HepG2 (cell line): ENCODE results near the gene BCL2L13. TPM values are rescaled to one million over a fixed set of nuclear protein-coding genes. Genes with fewer than 3 reads are reported as not detected.

Experiments used
- ATAC-seq: fragments of 200-7000 bp; cut with Tn5 transposase; 3 replicates; pipeline ENCODE4 v1.9.1; 2020; ENCODE audit warnings: mild to moderate bottlenecking, moderate library complexity
- BruUV-seq: library from RNA; stranded (reverse); fragments of 400-500 nt; replicated peaks from 2 replicates; lab custom pipeline; 2021; lab: Mats Ljungman, UMichigan
- CTCF ChIA-PET: fragments of 300-600 bp; formaldehyde crosslinking; extraction: SDS; loops from one replicate; lab custom pipeline; 2021; ENCODE audit warnings: low total read pairs, inconsistent platforms, low intra/inter-chr PET ratio; lab: Yijun Ruan, JAX
- POLR2A ChIA-PET: fragments of 350-600 bp; sonication (Branson Sonifier 250); formaldehyde crosslinking; loops from one replicate; lab custom pipeline; 2020; ENCODE audit warnings: antibody characterized with exemption, inconsistent platforms; lab: Yijun Ruan, JAX
- DNase-seq: peaks from one replicate; pipeline ENCODE4 v3.0.0-alpha.2; 2015; ENCODE audit warnings: low spot score
- FAIRE-seq: peaks from 3 replicates; lab custom pipeline; 2011; peaks lifted over from hg19 to GRCh38; lab: Jason Lieb, UNC
- H2AFZ ChIP-seq: one replicate; pipeline ENCODE4 v1.6.1; 2011; ENCODE audit warnings: low read length, inconsistent platforms
- H3K27ac ChIP-seq: fragments of 300-600 bp; 3 replicates; pipeline ENCODE4 v1.8.0; 2011; ENCODE audit warnings: mixed run types, mild to moderate bottlenecking, mixed read lengths, low read length, inconsistent platforms; ENCODE audit not compliant: insufficient read depth; ENCODE audit errors: extremely low read length
- H3K27me3 ChIP-seq, 2 experiments: fragments of 200-600 bp in 1 of 2; 2 replicates in 1 of 2; 3 replicates in 1 of 2; pipeline versions ENCODE4 v1.6.0 to v1.8.0; 2011; ENCODE audit warnings: low read length in 2 of 2, mild to moderate bottlenecking in 2 of 2, moderate library complexity in 2 of 2, inconsistent platforms in 1 of 2; ENCODE audit not compliant: insufficient read depth in 2 of 2, control insufficient read depth in 1 of 2
- H3K36me3 ChIP-seq, 2 experiments: fragments of 200-600 bp in 1 of 2; replicated peaks in 1 of 2; 2 replicates in 1 of 2; 3 replicates in 1 of 2; pipeline versions ENCODE4 v1.5.1 to v1.8.0; 2011; ENCODE audit warnings: low read length in 2 of 2, inconsistent platforms in 1 of 2; ENCODE audit not compliant: insufficient read depth in 2 of 2, control insufficient read depth in 1 of 2
- H3K4me1 ChIP-seq: 2 replicates; pipeline ENCODE4 v1.5.1; 2012; ENCODE audit warnings: low read length, inconsistent platforms; ENCODE audit not compliant: insufficient read depth
- H3K4me2 ChIP-seq: 2 replicates; pipeline ENCODE4 v1.6.0; 2011; ENCODE audit warnings: low read depth, low read length, inconsistent platforms
- H3K4me3 ChIP-seq, 3 experiments: fragments of 200-600 bp in 1 of 3; sonication (generic), shearing (Covaris generic) in 1 of 3; replicated peaks in 1 of 3; 2 replicates each; pipeline ENCODE4 v1.5.1; 2011 to 2016; ENCODE audit warnings: low read length in 3 of 3, inconsistent platforms in 2 of 3, low read depth in 2 of 3, mild to moderate bottlenecking in 2 of 3, control low read depth in 1 of 3, mixed read lengths in 1 of 3; ENCODE audit not compliant: insufficient read depth in 1 of 3
- H3K79me2 ChIP-seq: one replicate; pipeline ENCODE4 v1.6.1; 2011; ENCODE audit warnings: low read length, inconsistent platforms; ENCODE audit not compliant: insufficient read depth
- H3K9ac ChIP-seq: 2 replicates; pipeline ENCODE4 v1.6.0; 2011; ENCODE audit warnings: mild to moderate bottlenecking, low read depth, low read length, inconsistent platforms; ENCODE audit not compliant: insufficient read depth
- H3K9me3 ChIP-seq: 2 replicates; pipeline ENCODE4 v1.5.1; 2012; ENCODE audit warnings: mild to moderate bottlenecking, low read length
- H4K20me1 ChIP-seq: 2 replicates; pipeline ENCODE4 v1.6.0; 2011; ENCODE audit warnings: inconsistent platforms, mild to moderate bottlenecking, low read length, moderate library complexity; ENCODE audit not compliant: insufficient read depth
- ARNTL ChIP-seq: sonication (generic); formaldehyde crosslinking; IDR thresholded peaks from 2 replicates; pipeline ENCODE4 v1.4.0; 2020; ENCODE audit warnings: mild to moderate bottlenecking, missing genetic modification reagents
- ATF4 ChIP-seq, 2 experiments: fragments of 450-650 bp in 1 of 2; sonication (generic) in 1 of 2; formaldehyde crosslinking; IDR thresholded peaks; 2 replicates each; pipeline versions ENCODE4 v1.5.0 to v1.8.0; 2020 to 2022; ENCODE audit warnings: mild to moderate bottlenecking in 1 of 2, missing genetic modification reagents in 1 of 2
- CBX2 ChIP-seq, 2 experiments: fragments of 200-600 bp in 1 of 2; sonication (generic); formaldehyde crosslinking in 1 of 2; IDR thresholded peaks; 2 replicates each; pipeline versions ENCODE4 v1.7.0 to v1.8.1; 2018 to 2022; ENCODE audit warnings: low read depth in 2 of 2, low read length in 1 of 2, mild to moderate bottlenecking in 1 of 2, missing genetic modification reagents in 1 of 2
- EHMT2 ChIP-seq: fragments of 200-600 bp; sonication (generic); IDR thresholded peaks from 2 replicates; pipeline ENCODE4 v1.7.0; 2017; ENCODE audit warnings: antibody characterized with exemption, low read depth, low read length, borderline replicate concordance
- ELF3 ChIP-seq: IDR thresholded peaks from 2 replicates; pipeline ENCODE4 v1.6.1; 2016; ENCODE audit warnings: missing genetic modification reagents, missing compliant biosample characterization
- GATAD1 ChIP-seq: IDR thresholded peaks from 2 replicates; pipeline ENCODE4 v1.6.1; 2016; ENCODE audit warnings: missing genetic modification reagents, missing compliant biosample characterization
- IRF2 ChIP-seq: IDR thresholded peaks from 2 replicates; pipeline ENCODE4 v1.6.1; 2018; ENCODE audit warnings: missing genetic modification reagents, missing compliant biosample characterization
- PAF1 ChIP-seq: IDR thresholded peaks from 2 replicates; pipeline ENCODE4 v1.6.1; 2016; ENCODE audit warnings: missing genetic modification reagents, missing compliant biosample characterization
- PATZ1 ChIP-seq: sonication (generic); formaldehyde crosslinking; IDR thresholded peaks from 2 replicates; pipeline ENCODE4 v1.4.0; 2020; ENCODE audit warnings: missing genetic modification reagents
- PITX1 ChIP-seq: sonication (generic); formaldehyde crosslinking; IDR thresholded peaks from 2 replicates; pipeline ENCODE4 v1.5.1; 2020; ENCODE audit warnings: mild to moderate bottlenecking, missing genetic modification reagents
- PPARG ChIP-seq: conservative IDR thresholded peaks from 2 replicates; pipeline ENCODE4 v1.6.1; 2016; ENCODE audit warnings: missing biosample characterization, missing genetic modification reagents
- RARA ChIP-seq: IDR thresholded peaks from 2 replicates; pipeline ENCODE4 v1.6.1; 2016; ENCODE audit warnings: missing genetic modification reagents, missing compliant biosample characterization
- SALL1 ChIP-seq: sonication (generic); formaldehyde crosslinking; IDR thresholded peaks from 2 replicates; pipeline ENCODE4 v1.8.0; 2022; ENCODE audit warnings: mild to moderate bottlenecking, missing genetic modification reagents
- SNAI1 ChIP-seq: sonication (generic); formaldehyde crosslinking; IDR thresholded peaks from 2 replicates; pipeline ENCODE4 v1.5.0; 2020; ENCODE audit warnings: mild to moderate bottlenecking, missing genetic modification reagents, borderline replicate concordance
- THAP11 ChIP-seq: IDR thresholded peaks from 2 replicates; pipeline ENCODE4 v1.6.1; 2016; ENCODE audit warnings: missing biosample characterization, missing genetic modification reagents
- THRA ChIP-seq: sonication (generic); formaldehyde crosslinking; IDR thresholded peaks from 2 replicates; pipeline ENCODE4 v1.4.0; 2020; ENCODE audit warnings: missing genetic modification reagents, borderline replicate concordance
- THYN1 ChIP-seq: sonication (generic); formaldehyde crosslinking; IDR thresholded peaks from 2 replicates; pipeline ENCODE4 v1.8.1; 2023; ENCODE audit warnings: low read depth, mild to moderate bottlenecking, moderate library complexity, missing genetic modification reagents, borderline replicate concordance
- ZIK1 ChIP-seq: sonication (generic); formaldehyde crosslinking; IDR thresholded peaks from 2 replicates; pipeline ENCODE4 v1.5.0; 2020; ENCODE audit warnings: mild to moderate bottlenecking, low read depth, missing genetic modification reagents, borderline replicate concordance
- ZNF33B ChIP-seq: sonication (generic); formaldehyde crosslinking; IDR thresholded peaks from 2 replicates; pipeline ENCODE4 v1.5.1; 2020; ENCODE audit warnings: mild to moderate bottlenecking, missing genetic modification reagents
- ZNF510 ChIP-seq: sonication (generic); formaldehyde crosslinking; IDR thresholded peaks from 2 replicates; pipeline ENCODE4 v1.4.0; 2020; ENCODE audit warnings: low read depth, mild to moderate bottlenecking, missing genetic modification reagents
- WGBS: methylation state at CpG from one replicate; pipeline ENCODE4 v1.1.6; 2017; ENCODE audit warnings: low lambda C conversion rate; 5-methylcytosine and 5-hydroxymethylcytosine counted together
- in situ Hi-C: cut with HindIII; loops from 2 replicates; pipeline ENCODE4 v1.10.0; 2017; ENCODE audit warnings: low pct_unique_long_range_greater_than_20kb; ENCODE audit not compliant: extremely low pct_ligation_motif_present
- intact Hi-C: fragments of 100-400 bp; cut with micrococcal nuclease; formaldehyde crosslinking; loops from one replicate; pipeline ENCODE4 v1.10.0; 2022; ENCODE audit not compliant: unreplicated experiment
- polyA plus RNA-seq, 8 experiments: library from polyadenylated mRNA; depleted of rRNA in 3 of 8; stranded (reverse) in 7 of 8; unstranded in 1 of 8; fragments of >200 nt; fragmentation: Illumina TruSeq in 4 of 8; extraction: Trizol in 4 of 8; gene quantifications; 2 replicates each; pipeline versions ENCODE4 v1.2.1 to v1.2.3, GENCODE V29; 2011 to 2016; ENCODE audit warnings: low read depth in 4 of 8, missing spikeins in 1 of 8, mixed read lengths in 1 of 8; ENCODE audit not compliant: insufficient read depth in 1 of 8
- total RNA-seq, 5 experiments: library from RNA; depleted of rRNA; stranded (reverse); fragments of >200 nt; fragmentation: Illumina TruSeq; extraction: Trizol; gene quantifications; 2 replicates each; pipeline ENCODE4 v1.2.3, GENCODE V29; 2016; ENCODE audit warnings: low read depth in 1 of 5

The BCL2L13 gene
- total and polyA plus RNA-seq, 2 of the 13 experiments (the other 11 are each of a cell fraction or from before 2014, with no cell fraction given) = 13.5 to 14.6 TPM

- peak; percentile 17 for ATAC-seq
- WGBS = under 1% methylated on average over 23 of the region's 27 CpGs
- in situ Hi-C loops = no loop called here
- H3K36me3 ChIP-seq = no peaks in the 10 kb centered on the region
- DNase-seq = peak; percentile 53
- peak overlapping the region; percentile 80 for H3K27ac ChIP-seq
- intact Hi-C loops = no loop called here
- H2AFZ ChIP-seq = peak overlapping the region; percentile 33
- ChIA-PET CTCF (no interaction called here), POLR2A (interaction anchor here (0.7 to 3.4 kb wide), 6 partner anchors 9 to 47 kb away, joined by 3 to 24 read pairs (median 3); no protein-coding TSS in a partner anchor)
- H3K4me3 ChIP-seq = peak overlapping the region; percentile 64 to 81 (median 75)
- no peaks in the 10 kb centered on the region; a peak in 1 of 5 replicates for H3K27me3 ChIP-seq
- no peaks in the 10 kb centered on the region for H4K20me1 ChIP-seq
- H3K79me2 ChIP-seq = peaks cover 21% of the 10 kb centered on the region
- TSS peak; percentile 83 for BruUV-seq
- peaks cover 80% of the 10 kb centered on the region for H3K4me1 ChIP-seq
- H3K9me3 ChIP-seq = no peaks in the 10 kb centered on the region
- peak; percentile 87 for FAIRE-seq
- H3K9ac ChIP-seq = peak overlapping the region; percentile 78
- H3K4me2 ChIP-seq = peak overlapping the region; percentile 67
- TF ChIP-seq PAF1 (no peak), ZNF510 (CRISPR knock-in tag) (0 out of 2 replicates have a peak, but pooled peaks have one; percentile 43), ARNTL (no peak), THRA (peak; percentile 92; the same call in 1 of the 2 replicates), GATAD1 (CRISPR knock-in tag) (peak; percentile 78), EHMT2 (no peak), PITX1 (CRISPR knock-in tag) (peak; percentile 53; the same call in 1 of the 2 replicates), PPARG (CRISPR knock-in tag) (peak; percentile 34; the same call in 1 of the 2 replicates), IRF2 (CRISPR knock-in tag) (peak; percentile 33; the same call in 1 of the 2 replicates), SALL1 (CRISPR knock-in tag) (peak; percentile 15), THAP11 (peak; percentile 55), SNAI1 (no peak), CBX2 (IDR thresholded peaks at IDR 0.05; ENCODE audit: low read depth, low read length) (no peak), CBX2 (CRISPR knock-in tag; IDR thresholded peaks at IDR 0.05; ENCODE audit: low read depth) (no peak), THYN1 (CRISPR knock-in tag) (no peak), ZNF33B (0 out of 2 replicates have a peak, but pooled peaks have one; percentile 18), ZIK1 (CRISPR knock-in tag) (no peak), RARA (0 out of 2 replicates have a peak, but pooled peaks have one; percentile 40), PATZ1 (CRISPR knock-in tag) (0 out of 2 replicates have a peak, but pooled peaks have one; percentile 18), ELF3 (peak; percentile 65), ATF4 (CRISPR knock-in tag; IDR thresholded peaks at IDR 0.05) (peak in 1 of 2 experiments; percentile 57; a peak in 1 of 4 replicates)
These were observed 138.6 kb downstream of the BCL2L13 start for GRCh38 chr22:17777005-17777716.
